Tibial nerve (tissue), 4 donors: ENCODE data around the gene ARL5C.

Experiments
- CTCF ChIP-seq, 5 experiments: fragments of 200-600 bp in 3 of 5; fragments of 450-650 bp in 2 of 5; sonication (generic) in 3 of 5; IDR thresholded peaks; one replicate each; pipeline ENCODE4 v1.5.1; 2016 to 2019; ENCODE audit warnings: antibody characterized with exemption in 5 of 5, mild to moderate bottlenecking in 3 of 5, moderate library complexity in 2 of 5
- EP300 ChIP-seq, 2 donors: sonication (generic); formaldehyde crosslinking; IDR thresholded peaks; one replicate each; pipeline ENCODE4 v1.6.1; 2017; ENCODE audit warnings: antibody characterized with exemption in 2 of 2, mild to moderate bottlenecking in 1 of 2

DNA sequence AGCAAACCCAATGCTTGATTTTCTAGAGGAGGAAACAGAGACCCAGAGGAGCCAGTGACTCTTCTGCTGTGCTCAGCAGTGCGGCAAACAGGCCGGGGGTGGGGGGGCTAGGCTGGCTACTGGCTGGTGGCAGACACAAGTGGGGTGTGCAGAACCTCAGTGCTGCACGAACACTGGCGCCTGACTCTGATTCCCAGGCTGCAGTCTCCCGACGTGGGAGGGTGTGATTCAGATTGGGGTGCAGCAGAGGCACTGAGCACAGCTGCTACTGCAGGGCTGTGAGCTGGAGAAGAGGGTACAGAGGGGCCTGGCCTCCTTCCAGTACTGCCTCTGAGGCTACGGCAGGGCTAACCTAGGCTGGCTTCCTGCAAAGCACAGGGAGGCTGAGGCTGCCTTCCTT, 42.2 kb upstream of the ARL5C start:
- no peak for TF ChIP-seq CTCF (IDR thresholded peaks at IDR 0.05)
- TF ChIP-seq EP300 (IDR thresholded peaks at IDR 0.05) = no peak
